CD4-positive, alpha-beta T cell treated with Interleukin-15 for 4 hours (primary cell): ENCODE results near the gene FANCI.

ENCODE experiments used
- DNase-seq: peaks from one replicate; pipeline ENCODE4 v3.0.0-alpha.2; 2020; ENCODE audit warnings: low spot score

Gene FANCI

GRCh38 chr15:89243691-89244573, at the start of gene FANCI:
Gene FANCI, plus strand, starts transcription at chr15:89243979. Its CDS starts 3,669 bp downstream, at chr15:89247648.
- peak; percentile 96 for DNase-seq

DNA sequence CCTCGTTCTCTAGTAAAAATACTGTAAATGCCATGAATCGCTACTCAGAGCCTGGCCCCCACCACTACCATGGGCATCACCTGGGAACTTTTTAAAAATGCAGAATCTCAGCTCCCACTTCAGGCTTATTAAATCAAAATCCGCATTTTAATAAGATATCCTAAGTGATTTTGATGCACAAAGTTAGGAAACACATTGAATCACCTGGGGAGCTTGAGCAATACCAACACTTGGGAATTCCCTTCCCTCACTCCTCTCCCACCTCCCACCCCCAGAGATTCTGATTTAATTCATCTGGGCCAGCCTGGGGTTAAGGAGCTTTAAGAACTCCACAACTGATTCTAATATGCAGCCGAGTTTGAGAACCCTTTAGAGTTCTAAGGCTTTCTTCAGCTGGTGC, 49.2 kb upstream of the FANCI start:
- no peak for DNase-seq

GRCh38 chr15:89195836-89196235, 47.9 kb upstream of the FANCI start:
- no peak for DNase-seq

DNA sequence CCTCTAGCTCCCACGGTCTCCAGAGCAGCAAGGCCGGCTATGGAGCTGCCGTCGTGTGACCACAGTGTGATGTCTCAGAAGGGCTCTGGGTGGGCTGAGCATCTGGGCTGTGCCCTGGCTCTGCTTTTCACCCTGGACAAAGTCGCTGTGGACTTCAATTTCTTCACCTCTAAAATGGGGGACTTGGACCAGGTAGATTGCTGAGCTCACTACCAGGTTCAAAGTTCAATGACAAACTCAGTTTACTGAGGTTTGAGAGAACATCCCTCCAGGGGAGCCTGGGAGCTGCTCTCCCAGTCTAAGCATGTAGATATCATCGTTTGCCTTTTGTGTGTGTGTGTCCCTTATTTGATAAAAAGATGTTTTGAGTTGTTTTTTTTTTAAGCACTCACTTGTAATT, 47.5 kb upstream of the FANCI start:
- no peak for DNase-seq

DNA sequence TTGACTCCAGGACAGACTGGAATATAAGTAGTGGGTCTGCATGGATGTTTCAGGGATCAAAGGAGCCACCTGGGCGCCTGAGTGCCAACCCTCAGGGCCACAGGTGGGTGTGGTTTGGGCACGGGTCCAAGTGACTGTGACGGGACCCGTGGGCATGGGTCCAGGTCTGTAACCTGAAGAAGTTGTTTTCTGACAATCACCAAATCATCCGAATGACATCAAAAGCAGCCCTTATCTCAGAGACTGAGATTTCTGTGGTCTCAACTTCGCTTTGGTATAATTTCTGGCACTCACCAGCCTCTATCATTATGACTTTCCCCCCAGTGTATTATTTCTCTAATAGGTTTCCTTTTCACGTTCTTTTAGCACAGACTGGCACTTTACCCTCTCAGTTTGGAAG, 46.8 kb upstream of the FANCI start:
- no peak for DNase-seq

DNA sequence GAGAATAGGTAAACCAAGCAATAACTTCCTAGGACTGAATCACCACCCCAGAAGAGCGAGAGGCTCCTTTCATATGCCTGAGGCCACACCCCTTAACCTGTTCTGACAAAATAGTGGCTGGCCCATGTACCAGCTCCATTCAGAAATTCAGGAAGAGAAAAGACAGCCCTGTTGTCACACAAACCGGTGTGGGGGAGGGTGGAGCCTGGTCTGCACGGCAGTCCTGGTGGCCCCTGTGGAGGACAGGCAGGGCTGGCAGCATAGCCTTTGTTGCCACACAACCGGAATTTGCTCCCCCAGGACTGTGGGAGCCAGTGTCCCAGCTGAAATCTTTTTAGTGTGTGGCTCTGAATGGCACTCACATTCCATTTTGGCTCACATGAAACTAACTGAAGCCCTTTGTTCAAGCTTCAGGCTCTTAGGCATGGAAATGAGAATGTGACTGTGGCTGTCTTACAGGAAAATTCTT, 46.2 kb upstream of the FANCI start:
- no peak for DNase-seq

DNA sequence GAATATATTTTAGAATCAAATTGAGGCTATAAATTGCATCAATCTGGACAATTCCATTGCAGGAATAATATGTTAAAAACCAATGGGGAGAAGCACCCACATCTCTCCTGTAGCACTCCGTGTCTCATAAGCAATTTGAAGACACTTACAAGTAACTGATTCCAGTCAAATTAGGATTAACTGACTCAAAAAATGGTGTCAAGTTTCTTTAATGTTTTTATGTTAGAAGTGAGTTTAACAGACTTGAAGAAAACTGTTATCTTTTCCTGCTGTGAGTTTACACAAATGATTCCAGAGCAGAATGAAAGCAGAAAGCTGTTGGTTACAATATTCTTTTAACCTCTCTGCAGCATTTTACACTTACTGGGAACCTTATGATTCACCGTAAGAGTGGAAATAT, 45.6 kb upstream of the FANCI start:
- DNase-seq, result no peak

DNA sequence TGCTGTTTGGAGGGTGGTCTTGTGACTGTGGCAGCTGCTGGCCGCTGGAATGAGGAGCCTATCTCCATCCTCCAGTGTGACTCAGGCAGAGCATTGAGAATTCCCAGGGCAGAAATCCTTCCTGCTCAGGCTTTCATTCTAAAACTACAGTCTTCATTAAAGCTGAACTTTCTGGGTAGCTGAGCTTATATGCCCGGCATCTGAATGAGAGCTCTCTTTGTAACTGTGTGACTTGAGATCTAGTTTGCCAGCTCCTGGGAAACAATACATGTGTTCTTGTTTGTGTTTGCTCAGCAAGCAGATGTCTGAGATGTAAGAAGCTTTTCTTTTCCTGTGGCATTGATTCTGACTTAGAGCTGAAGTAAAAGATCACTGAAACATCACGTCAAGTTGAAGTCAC, 44.8 kb upstream of the FANCI start:
- no peak for DNase-seq

DNA sequence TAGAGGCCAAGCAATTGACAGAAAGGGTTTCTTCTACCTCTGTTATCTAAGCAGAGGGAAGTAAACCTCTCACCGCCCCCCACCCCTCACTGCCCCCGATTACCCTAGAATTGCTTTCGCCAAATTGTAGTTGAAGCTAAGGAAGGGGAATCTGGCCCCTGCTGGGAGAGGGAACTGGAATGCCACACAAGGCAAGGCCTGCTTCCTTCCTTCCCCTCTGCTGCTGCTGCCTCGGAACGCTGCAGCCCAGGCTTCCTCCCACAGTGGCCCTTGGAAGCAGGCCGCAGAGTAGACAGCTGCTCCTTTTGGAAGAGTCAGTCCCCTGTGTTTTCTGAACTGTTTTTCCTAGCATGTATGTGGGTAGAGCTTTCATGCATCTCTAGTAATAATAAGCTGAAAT, 44.0 kb upstream of the FANCI start:
- DNase-seq, result no peak

- no peak for DNase-seq
Observed at GRCh38 chr15:89200182-89200581, 43.6 kb upstream of the FANCI start.

DNA sequence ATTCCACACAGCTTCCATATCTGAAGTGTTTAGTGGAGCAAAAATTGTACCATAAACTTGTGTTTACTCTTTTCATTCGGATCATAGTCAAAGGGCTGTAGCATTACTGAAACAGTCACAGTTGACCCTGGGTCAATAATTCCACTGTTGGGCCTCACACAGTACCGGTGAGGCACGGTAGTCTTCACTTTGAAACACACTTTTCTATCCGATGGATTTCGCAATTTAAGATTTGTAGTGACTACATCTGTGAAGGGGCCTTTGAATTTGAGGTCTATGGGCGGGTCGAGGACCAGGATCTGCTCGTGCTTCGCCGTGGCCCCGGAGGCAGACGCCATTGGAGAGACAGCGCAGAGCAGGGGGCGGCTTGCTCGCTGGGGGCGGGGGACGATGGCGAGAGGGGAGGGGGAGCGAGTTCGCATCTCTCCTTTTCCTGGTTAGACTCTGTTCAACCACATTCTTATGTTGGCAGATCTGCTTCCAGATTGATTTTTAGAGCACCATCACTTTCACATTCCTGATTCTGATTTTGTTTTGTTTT, 42.2 kb upstream of the FANCI start:
- DNase-seq, result no peak

GRCh38 chr15:89203705-89204273, 40.0 kb upstream of the FANCI start:
- peak; percentile 26 for DNase-seq

GRCh38 chr15:89205991-89206585, 37.7 kb upstream of the FANCI start:
- DNase-seq, result no peak

DNA sequence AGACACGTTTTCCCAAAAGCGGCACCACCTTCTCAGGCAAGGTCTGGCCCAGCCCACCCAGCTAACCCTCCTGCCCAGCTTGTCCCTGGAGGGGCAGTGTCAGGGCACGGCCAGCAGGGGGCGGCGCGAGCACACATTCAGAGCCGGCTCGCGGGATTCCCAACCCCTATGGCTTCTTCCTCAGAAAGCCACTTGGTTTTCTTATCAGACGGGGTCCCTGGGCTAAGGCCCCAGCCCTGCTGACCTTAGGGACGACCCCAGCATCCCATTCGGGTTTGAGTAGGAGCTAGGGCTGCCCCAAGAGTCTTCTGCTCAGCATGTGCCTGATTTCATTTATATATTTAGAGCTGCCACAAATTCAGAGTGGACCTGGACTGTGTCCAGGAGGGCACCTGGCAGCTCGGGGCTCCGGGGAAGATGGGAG, 36.9 kb upstream of the FANCI start:
- peak; percentile 69 for DNase-seq

- DNase-seq, result no peak
Observed at GRCh38 chr15:89208256-89208655, 35.5 kb upstream of the FANCI start.

GRCh38 chr15:89209057-89209456, 34.7 kb upstream of the FANCI start:
- DNase-seq, result no peak

DNA sequence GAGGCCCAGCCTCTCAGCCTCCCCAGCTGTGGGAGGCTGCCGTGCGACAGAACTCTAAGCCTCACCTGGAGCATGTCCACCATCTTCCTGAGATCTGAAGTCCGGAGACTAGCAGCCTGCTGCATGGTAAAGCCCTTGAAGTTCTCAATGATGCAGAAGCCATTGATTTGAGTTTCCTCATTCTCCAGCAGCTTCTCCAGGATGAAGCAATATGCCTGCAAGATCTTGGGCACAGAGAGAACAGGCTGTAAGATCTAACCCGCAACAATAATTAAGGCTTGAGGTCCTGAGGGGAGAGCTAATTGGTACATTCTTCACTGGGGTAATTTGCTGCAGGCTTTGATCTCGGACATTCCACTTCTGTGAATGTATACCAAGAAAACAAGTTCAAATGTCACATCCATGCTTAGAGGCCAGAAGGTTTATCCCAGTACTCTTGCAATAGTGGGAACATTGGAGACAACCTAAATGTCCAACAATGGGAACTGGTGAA, 32.1 kb upstream of the FANCI start:
- no peak for DNase-seq

GRCh38 chr15:89215627-89216026, 28.2 kb upstream of the FANCI start:
- DNase-seq, result no peak

DNA sequence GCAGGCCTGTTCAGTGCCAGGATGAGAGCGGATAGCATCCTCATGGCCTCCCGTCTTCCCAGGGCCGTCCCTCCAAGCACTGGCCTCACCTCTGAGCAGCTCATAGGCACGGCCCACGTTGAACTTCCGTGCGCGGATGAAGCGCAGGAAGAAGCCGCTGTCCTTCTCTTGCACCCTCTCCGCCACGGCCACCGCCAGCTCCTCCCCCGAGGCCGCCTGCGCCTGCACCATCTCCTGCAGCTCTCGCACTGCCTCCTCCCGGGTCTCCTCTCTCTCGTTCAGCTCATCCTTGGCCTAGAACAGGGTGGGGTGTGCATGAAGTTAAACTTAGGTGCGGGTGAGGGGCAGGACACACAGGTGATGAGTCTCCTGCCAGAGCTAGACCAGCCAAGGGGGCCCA, 26.7 kb upstream of the FANCI start:
- DNase-seq, result no peak

DNA sequence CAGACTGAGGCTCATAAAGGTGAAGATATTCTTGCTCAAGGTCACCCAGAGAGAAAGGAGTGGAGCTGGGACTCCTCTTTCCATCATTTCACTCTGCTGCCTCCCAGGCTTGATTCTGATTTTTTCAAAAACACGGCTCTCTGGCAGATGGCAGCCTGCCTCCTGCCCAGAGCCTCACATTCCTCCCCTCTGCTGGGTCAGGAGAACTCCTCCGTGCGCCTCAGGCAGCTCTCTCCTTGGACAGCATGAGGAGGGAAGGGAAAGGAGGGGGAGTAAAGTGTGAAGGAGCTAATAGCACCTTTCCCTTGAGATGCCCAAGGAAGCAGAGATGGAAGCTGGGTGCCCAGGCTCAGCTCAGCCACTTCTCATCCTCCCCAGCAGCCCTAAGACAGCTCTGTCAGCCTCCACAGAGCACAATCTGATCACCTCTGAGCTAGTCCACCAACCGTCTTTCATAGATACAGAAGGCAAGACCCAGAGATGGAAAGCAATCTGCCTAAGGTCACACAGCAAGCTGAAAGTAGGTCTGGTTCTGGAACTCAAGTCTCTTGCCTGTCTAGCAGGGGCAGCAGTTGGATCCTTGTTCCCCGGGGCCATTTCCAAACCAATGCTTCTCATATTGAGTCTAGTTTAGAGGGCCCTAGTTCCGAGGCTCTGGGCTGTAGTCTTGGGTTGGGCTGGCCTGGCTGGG, 25.9 kb upstream of the FANCI start:
- no peak for DNase-seq

GRCh38 chr15:89218531-89218930, 25.2 kb upstream of the FANCI start:
- DNase-seq, result no peak

DNA sequence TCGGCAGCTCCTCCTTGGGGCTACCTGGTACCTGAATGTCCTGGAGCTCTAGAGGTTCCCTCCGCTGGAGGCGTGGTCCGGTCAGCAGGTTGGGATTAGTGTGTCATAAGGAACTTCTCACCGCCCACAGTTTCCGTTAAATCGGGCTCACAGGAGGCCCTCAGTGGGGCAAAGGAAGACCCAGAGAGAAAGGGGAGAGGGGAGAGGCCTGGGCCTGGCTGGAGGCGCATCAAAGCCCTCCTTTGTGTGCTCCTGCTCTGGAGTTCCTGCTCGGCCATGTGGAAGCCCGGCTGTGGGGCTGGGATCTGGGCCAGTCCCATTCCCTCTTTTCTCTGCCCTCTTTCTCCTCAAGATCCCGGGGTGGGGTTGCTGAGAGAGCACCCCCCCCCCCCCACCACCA, 22.2 kb upstream of the FANCI start, which contains the start of gene RLBP1:
Gene RLBP1 (minus strand): TSS at position 37 of the 400 bp plus-strand sequence. CDS start 2,604 bp downstream, outside the sequence.
- no peak for DNase-seq
